Mucosa of descending colon (tissue), 3 donors: Measurements from ENCODE around the gene CPEB2. TPM values are rescaled to one million over a fixed set of nuclear protein-coding genes. Genes with fewer than 3 reads are reported as not detected.

Source experiments
- ATAC-seq: fragments of 200-7000 bp; cut with Tn5 transposase; one replicate; pipeline ENCODE4 v1.9.1; 2020; ENCODE audit warnings: mild to moderate bottlenecking, moderate library complexity
- DNase-seq, 3 donors: peaks; one replicate each; pipeline ENCODE4 v3.0.0-alpha.2; 2020
- H3K36me3 ChIP-seq: fragments of 200-600 bp; one replicate; pipeline ENCODE4 v1.8.0; 2021; ENCODE audit warnings: low read depth, mild to moderate bottlenecking
- H3K4me1 ChIP-seq: fragments of 200-600 bp; one replicate; pipeline ENCODE4 v1.8.0; 2021; ENCODE audit warnings: low read depth, mild to moderate bottlenecking
- H3K4me3 ChIP-seq: fragments of 200-600 bp; one replicate; pipeline ENCODE4 v1.8.0; 2021; ENCODE audit warnings: mild to moderate bottlenecking
- H3K9me3 ChIP-seq: fragments of 200-600 bp; one replicate; pipeline ENCODE4 v1.8.0; 2021; ENCODE audit warnings: mild to moderate bottlenecking
- CTCF ChIP-seq: fragments of 200-600 bp; IDR thresholded peaks from one replicate; pipeline ENCODE4 v1.8.0; 2022; ENCODE audit warnings: antibody characterized with exemption, mild to moderate bottlenecking
- intact Hi-C, 2 donors: fragments of 100-400 bp; cut with DNase I in 1 of 2; cut with micrococcal nuclease in 1 of 2; formaldehyde crosslinking; loops; one replicate each; pipeline versions ENCODE4 v1.11.0 to v1.11.1; 2022; cut with DNase I, micrococcal nuclease
- total RNA-seq, 3 donors: library from RNA; stranded (reverse); fragmentation: NEBNext Ultra II Directional in 2 of 3; extraction: Animal tissue kit (Norgen Biotek cat#: 25700) in 2 of 3; gene quantifications; one replicate each; pipeline versions ENCODE4 v1.2.1 to v1.2.4, GENCODE V29; 2021 to 2023
- donor health status: DM: no; HTN: no; CAD: no; lungs with moderate emphysema.
- donor health status: DM: no; HTN: no; CAD: no.
- donor health status: DM: no; HTN: yes; CAD: no.

The CPEB2 gene
- total RNA-seq, 3 donors from 2014 or later: 25.5 to 47.9 (median 29.7) TPM

DNA sequence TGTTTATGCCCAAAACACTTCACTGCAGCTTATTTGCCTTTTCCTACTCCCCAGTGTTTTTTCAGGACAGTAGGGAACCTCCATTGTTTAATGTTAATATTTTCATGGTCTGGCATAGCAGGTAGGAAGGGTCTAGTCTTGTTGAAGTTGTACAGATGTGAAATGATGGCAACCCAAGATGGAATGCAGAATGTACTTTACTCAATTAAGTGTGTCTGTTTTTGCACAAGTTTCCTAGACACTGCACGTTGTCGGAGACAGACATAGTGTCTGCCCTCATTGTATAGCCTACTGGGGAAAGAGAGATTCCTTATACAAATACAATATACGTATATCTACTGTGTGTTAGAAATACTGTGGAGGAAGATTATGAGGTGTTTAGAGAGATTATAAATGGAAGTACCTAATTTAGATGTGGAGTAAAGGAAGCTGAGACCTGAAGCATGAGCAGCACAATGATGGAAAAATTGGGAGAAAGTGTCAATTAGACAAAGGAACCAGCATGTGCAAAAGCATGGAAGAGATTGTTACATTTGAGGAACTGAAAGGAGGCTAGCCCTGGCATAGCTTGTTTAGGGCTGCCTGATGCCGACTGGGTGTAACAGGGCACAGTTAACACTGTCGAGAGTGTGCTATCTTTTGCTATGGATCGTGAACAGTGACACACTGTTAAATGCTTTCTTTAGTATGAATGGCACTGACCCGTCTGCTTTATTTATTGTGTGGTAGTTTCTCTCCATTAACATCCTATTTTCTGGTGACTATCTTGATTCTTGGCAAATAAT lies 18.4 kb downstream of the CPEB2 start:
- ATAC-seq (no peak), DNase-seq (no peak)
- Histone ChIP-seq H3K9me3 (no peaks in the 10 kb centered on the region), H3K4me1 (peaks cover 6% of the 10 kb centered on the region), H3K4me3 (no peak overlapping the region), H3K36me3 (no peaks in the 10 kb centered on the region)
- no peak for TF ChIP-seq CTCF
- intact Hi-C loops: no loop called here

- DNase-seq: no peak
- Histone ChIP-seq H3K4me1 (peaks cover 6% of the 10 kb centered on the region), H3K4me3 (no peak overlapping the region), H3K9me3 (no peaks in the 10 kb centered on the region), H3K36me3 (no peaks in the 10 kb centered on the region)
- TF ChIP-seq CTCF: no peak
- intact Hi-C loops: no loop called here
- no peak for ATAC-seq
These were observed 19.0 kb downstream of the CPEB2 start for GRCh38 chr4:15021311-15021710.

GRCh38 chr4:15021946-15022345 lies 19.7 kb downstream of the CPEB2 start:
- intact Hi-C loops: no loop called here
- Histone ChIP-seq H3K36me3 (no peaks in the 10 kb centered on the region), H3K9me3 (no peaks in the 10 kb centered on the region), H3K4me1 (peaks cover 6% of the 10 kb centered on the region), H3K4me3 (no peak overlapping the region)
- TF ChIP-seq CTCF: no peak
- DNase-seq (no peak), ATAC-seq (no peak)

DNA sequence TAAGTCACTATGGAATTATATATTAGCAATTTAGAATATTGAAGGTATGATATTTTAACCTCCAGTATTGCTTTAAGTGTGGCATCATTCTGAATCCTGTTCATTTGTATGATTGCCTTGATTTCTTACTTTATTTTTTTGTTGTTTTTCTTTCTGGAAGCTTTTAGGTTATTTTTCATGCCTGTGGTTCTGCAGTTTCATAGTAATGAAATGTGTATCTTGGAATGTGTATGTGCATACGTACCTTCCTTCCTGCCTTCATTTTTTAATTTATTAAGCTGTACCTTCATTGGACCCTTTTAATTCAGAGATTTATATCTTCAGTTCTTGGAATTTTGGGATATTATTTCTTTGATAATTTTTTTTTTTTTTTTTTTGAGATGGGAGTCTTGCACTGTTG lies 22.1 kb downstream of the CPEB2 start:
- no peak for TF ChIP-seq CTCF

GRCh38 chr4:15025693-15026092 lies 23.4 kb downstream of the CPEB2 start:
- no peak for DNase-seq
- Histone ChIP-seq H3K9me3 (no peaks in the 10 kb centered on the region), H3K36me3 (no peaks in the 10 kb centered on the region), H3K4me3 (no peak overlapping the region), H3K4me1 (peaks cover 6% of the 10 kb centered on the region)
- ATAC-seq: no peak
- no peak for TF ChIP-seq CTCF
- intact Hi-C loops: no loop called here

More for the DNA sequence above, 22.1 kb downstream of the CPEB2 start:
- Histone ChIP-seq H3K9me3 (no peaks in the 10 kb centered on the region), H3K4me3 (no peak overlapping the region), H3K36me3 (no peaks in the 10 kb centered on the region), H3K4me1 (peaks cover 6% of the 10 kb centered on the region)
- DNase-seq: no peak
- no peak for ATAC-seq
- intact Hi-C loops: no loop called here
